ENCODE data around the gene ALPI. TPM values are rescaled to one million over a fixed set of nuclear protein-coding genes. Genes with fewer than 3 reads are reported as not detected.
"Not testable (repeated sequence)": the region's sequence is repeated elsewhere in the genome, so short reads cannot be mapped to it uniquely, and the experiment has no call there.

Gene ALPI
- total and polyA plus RNA-seq, 3 experiments from 2014 or later, result not detected

DNA sequence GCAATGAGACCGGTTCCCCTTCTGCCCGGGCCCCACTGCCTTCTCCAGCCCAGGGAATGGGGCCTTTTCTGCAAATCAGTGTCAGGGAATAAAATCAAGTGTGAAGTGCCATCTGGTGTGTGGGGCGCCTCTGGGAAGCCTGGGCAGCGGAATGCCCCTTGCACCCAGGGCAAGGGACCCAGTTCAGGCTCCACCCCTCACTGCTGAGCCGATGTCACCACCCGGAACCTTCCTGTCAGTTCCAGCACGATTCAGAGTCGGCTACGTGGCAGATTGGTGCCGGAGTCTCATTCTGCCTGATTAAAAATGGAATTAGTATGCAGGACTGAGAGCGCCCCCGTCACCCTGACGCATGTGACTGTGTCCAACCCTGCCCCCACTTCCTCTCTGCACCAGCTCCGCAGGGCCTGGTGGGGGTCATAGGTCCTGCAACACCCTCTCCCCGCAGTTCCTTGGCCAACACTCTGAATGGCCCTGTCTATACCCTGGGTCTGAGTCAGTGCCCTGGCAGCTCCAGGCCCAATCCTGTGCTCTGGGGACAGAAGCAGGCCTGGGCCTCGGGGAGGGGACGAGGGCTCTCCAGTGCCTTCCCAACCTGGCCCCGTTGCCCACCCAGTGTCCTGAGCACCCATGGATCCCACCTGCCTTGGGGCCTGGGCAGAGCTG is 8.2 kb upstream of the ALPI start:
- no peak for DNase-seq
- CTCF ChIA-PET, result interaction anchor here (1.2 kb wide), 2 partner anchors 547 to 572 kb away, joined by 3 read pairs; no protein-coding TSS in a partner anchor
- Histone ChIP-seq H3K4me1 (ENCODE audit: insufficient read depth, low read length) (no peaks in the 10 kb centered on the region), H3K4me3 (ENCODE audit: low read length) (no peak overlapping the region), H3K9me3 (ENCODE audit: low read length) (no peaks in the 10 kb centered on the region), H3K27ac (ENCODE audit: low read depth, low read length) (no peak overlapping the region), H3K27me3 (ENCODE audit: insufficient read depth, low read length, poor library complexity, severe bottlenecking) (no peaks in the 10 kb centered on the region), H3K36me3 (ENCODE audit: insufficient read depth, low read length) (no peaks in the 10 kb centered on the region)
- Mint-ChIP-seq H3K9me3 (no peaks in the 10 kb centered on the region), H3K4me3 (no peak overlapping the region), H3K4me1 (no peaks in the 10 kb centered on the region), H3K36me3 (no peaks in the 10 kb centered on the region), H3K27me3 (peaks cover 0 to 7% of the 10 kb centered on the region in 2 donors), H3K27ac (no peak overlapping the region)
- POLR2A ChIA-PET, result no interaction called here

DNA sequence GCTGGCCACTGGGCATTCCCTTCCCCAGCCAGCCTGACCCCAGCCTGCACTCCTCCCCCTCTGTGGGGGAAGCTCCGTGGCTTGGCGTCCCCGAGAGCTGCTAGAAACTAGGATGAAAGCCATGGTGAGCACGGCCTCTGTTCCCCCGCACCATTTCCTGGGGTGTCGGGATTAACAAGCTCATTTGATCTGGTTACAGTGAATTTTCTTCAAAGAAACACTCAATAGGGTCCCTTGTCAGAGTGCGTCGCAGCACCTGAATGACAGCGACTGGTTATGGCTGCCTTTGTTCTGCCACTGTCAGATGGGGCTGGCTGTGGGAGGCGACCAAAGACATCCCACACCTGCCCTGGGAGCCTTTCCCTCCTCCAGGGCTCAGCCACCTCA is 7.7 kb upstream of the ALPI start:
- no peak overlapping the region for H3K27ac ChIP-seq (ENCODE audit: low read depth, low read length)
- ChIA-PET CTCF (no interaction called here), POLR2A (no interaction called here)
- Mint-ChIP-seq H3K36me3 (no peaks in the 10 kb centered on the region), H3K27me3 (peaks cover 0 to 7% of the 10 kb centered on the region in 2 donors), H3K27ac (no peak overlapping the region), H3K4me3 (no peak overlapping the region), H3K9me3 (no peaks in the 10 kb centered on the region), H3K4me1 (no peaks in the 10 kb centered on the region)
- no peaks in the 10 kb centered on the region for H3K4me1 ChIP-seq (ENCODE audit: insufficient read depth, low read length)
- no peaks in the 10 kb centered on the region for H3K36me3 ChIP-seq (ENCODE audit: insufficient read depth, low read length)
- H3K4me3 ChIP-seq (ENCODE audit: low read length), result no peak overlapping the region
- no peaks in the 10 kb centered on the region for H3K27me3 ChIP-seq (ENCODE audit: insufficient read depth, low read length, poor library complexity, severe bottlenecking)
- DNase-seq, result peak in 1 of 5 donors; percentile 10
- H3K9me3 ChIP-seq (ENCODE audit: low read length), result no peaks in the 10 kb centered on the region

DNA sequence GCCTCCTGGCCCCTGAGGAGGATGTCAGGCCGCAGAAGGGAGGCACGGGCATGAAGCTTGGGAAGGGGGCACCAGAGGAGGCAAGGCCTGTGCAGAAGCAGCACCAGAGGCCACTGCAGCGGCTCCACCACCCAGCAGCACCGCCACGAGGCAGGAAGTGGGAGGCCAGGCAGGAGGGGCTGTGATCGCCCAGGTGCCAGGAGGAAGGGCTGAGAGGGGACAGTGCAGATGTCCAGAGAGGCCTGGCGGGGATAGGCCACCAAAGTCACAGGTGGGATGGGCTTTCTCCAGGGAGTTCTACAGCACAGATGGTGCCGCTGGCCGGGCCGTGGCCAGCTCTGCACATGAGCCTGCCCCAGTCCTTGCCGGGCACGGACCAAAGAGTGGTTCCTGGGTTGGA is 6.0 kb upstream of the ALPI start:
- ChIA-PET CTCF (no interaction called here), POLR2A (no interaction called here)
- Mint-ChIP-seq H3K27me3 (peaks cover 6 to 12% of the 10 kb centered on the region in 2 donors), H3K9me3 (no peaks in the 10 kb centered on the region), H3K4me3 (no peak overlapping the region), H3K4me1 (no peaks in the 10 kb centered on the region), H3K36me3 (no peaks in the 10 kb centered on the region), H3K27ac (no peak overlapping the region)
- H3K36me3 ChIP-seq (ENCODE audit: insufficient read depth, low read length), result no peaks in the 10 kb centered on the region
- no peaks in the 10 kb centered on the region for H3K9me3 ChIP-seq (ENCODE audit: low read length)
- no peak overlapping the region for H3K27ac ChIP-seq (ENCODE audit: low read depth, low read length)
- no peaks in the 10 kb centered on the region for H3K4me1 ChIP-seq (ENCODE audit: insufficient read depth, low read length)
- H3K27me3 ChIP-seq (ENCODE audit: insufficient read depth, low read length, poor library complexity, severe bottlenecking), result no peaks in the 10 kb centered on the region
- DNase-seq, result no peak
- no peak overlapping the region for H3K4me3 ChIP-seq (ENCODE audit: low read length)

DNA sequence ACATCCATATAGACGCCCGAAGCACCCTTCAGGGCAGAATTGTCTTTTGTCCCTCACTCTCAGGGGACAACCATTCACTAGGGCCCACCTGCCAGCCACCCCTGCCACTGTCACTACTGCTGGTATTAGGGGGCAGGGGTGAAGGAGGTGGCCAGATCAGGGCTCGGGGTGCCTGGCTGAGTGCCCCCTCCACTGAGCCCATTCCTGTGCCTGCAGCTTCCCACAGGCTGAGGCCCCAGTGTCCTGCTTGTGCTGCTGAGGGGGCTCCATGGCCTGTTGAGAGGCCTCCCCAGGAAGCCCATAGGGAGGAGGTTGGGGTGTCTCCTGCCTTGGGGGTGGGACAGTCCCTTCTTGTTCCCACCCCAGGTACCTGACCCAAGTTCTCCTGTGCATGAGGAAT is 4.3 kb upstream of the ALPI start:
- H3K9me3 Mint-ChIP-seq; POLR2A ChIA-PET; H3K27ac Mint-ChIP-seq; CTCF ChIA-PET; H3K36me3 ChIP-seq (ENCODE audit: insufficient read depth, low read length); H3K9me3 ChIP-seq (ENCODE audit: low read length); H3K4me3 Mint-ChIP-seq; H3K27me3 ChIP-seq (ENCODE audit: insufficient read depth, low read length, poor library complexity, severe bottlenecking); H3K4me3 ChIP-seq (ENCODE audit: low read length); H3K36me3 Mint-ChIP-seq; H3K4me1 Mint-ChIP-seq; H3K4me1 ChIP-seq (ENCODE audit: insufficient read depth, low read length); H3K27ac ChIP-seq (ENCODE audit: low read depth, low read length); DNase-seq: not testable (repeated sequence)
- peaks cover 12% of the 10 kb centered on the region in 2 donors for H3K27me3 Mint-ChIP-seq

- no peak overlapping the region for H3K27ac ChIP-seq (ENCODE audit: low read depth, low read length)
- DNase-seq, result no peak
Observed at GRCh38 chr2:232454630-232455029, 1.3 kb upstream of the ALPI start.

GRCh38 chr2:232456296-232457120 is 555 bp downstream of the ALPI start:
- no peaks in the 10 kb centered on the region for H3K4me1 ChIP-seq (ENCODE audit: insufficient read depth, low read length)
- Mint-ChIP-seq H3K27me3 (peaks cover 15 to 18% of the 10 kb centered on the region in 2 donors), H3K4me3 (no peak overlapping the region), H3K36me3 (no peaks in the 10 kb centered on the region), H3K9me3 (no peaks in the 10 kb centered on the region), H3K27ac (no peak overlapping the region), H3K4me1 (no peaks in the 10 kb centered on the region)
- no peak overlapping the region for H3K27ac ChIP-seq (ENCODE audit: low read depth, low read length)
- no peaks in the 10 kb centered on the region for H3K9me3 ChIP-seq (ENCODE audit: low read length)
- DNase-seq, result no peak
- H3K36me3 ChIP-seq (ENCODE audit: insufficient read depth, low read length), result no peaks in the 10 kb centered on the region
- CTCF ChIA-PET, result no interaction called here
- no peaks in the 10 kb centered on the region for H3K27me3 ChIP-seq (ENCODE audit: insufficient read depth, low read length, poor library complexity, severe bottlenecking)
- POLR2A ChIA-PET, result no interaction called here
- H3K4me3 ChIP-seq (ENCODE audit: low read length), result no peak overlapping the region

More at GRCh38 chr2:232454630-232455029, 1.3 kb upstream of the ALPI start:
- Mint-ChIP-seq H3K27me3 (peaks cover 13 to 18% of the 10 kb centered on the region in 2 donors), H3K4me3 (no peak overlapping the region), H3K4me1 (no peaks in the 10 kb centered on the region), H3K9me3 (no peaks in the 10 kb centered on the region), H3K27ac (peak overlapping the region in 1 of 8 donors; percentile 14), H3K36me3 (no peaks in the 10 kb centered on the region)
- CTCF ChIA-PET, result no interaction called here
- Histone ChIP-seq H3K4me3 (ENCODE audit: low read length) (no peak overlapping the region), H3K36me3 (ENCODE audit: insufficient read depth, low read length) (no peaks in the 10 kb centered on the region), H3K4me1 (ENCODE audit: insufficient read depth, low read length) (no peaks in the 10 kb centered on the region), H3K9me3 (ENCODE audit: low read length) (no peaks in the 10 kb centered on the region), H3K27me3 (ENCODE audit: insufficient read depth, low read length, poor library complexity, severe bottlenecking) (no peaks in the 10 kb centered on the region)
- POLR2A ChIA-PET, result no interaction called here

DNA sequence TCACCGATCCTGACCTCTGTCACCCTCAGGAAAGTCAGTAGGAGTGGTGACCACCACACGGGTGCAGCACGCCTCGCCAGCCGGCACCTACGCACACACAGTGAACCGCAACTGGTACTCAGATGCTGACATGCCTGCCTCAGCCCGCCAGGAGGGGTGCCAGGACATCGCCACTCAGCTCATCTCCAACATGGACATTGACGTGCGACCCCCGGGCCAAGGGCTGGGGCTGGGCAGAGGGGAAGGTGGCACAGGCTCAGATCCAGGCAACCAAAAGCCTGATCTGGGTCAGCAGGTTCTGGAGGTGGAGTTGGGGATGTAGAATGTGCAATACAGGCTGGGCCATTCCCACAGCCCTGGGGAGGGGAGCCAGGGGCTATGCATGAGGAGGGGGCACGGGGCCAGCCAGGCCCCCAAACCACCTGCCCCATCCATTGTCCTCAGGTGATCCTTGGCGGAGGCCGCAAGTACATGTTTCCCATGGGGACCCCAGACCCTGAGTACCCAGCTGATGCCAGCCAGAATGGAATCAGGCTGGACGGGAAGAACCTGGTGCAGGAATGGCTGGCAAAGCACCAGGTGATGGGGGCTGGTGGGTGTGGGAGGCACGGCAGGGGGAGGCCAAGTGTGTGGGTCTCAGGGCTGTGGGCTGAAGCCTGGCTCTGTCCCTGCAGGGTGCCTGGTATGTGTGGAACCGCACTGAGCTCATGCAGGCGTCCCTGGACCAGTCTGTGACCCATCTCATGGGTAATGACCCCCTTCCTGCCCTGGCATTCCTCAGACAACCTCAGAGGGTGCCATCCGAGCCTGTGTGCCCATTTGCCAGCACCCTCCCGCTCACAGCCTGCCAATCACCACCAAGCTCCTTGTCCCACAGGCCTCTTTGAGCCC is 1.4 kb downstream of the ALPI start:
- Histone ChIP-seq H3K4me1 (ENCODE audit: insufficient read depth, low read length) (no peaks in the 10 kb centered on the region), H3K9me3 (ENCODE audit: low read length) (no peaks in the 10 kb centered on the region), H3K4me3 (ENCODE audit: low read length) (no peak overlapping the region), H3K27ac (ENCODE audit: low read depth, low read length) (no peak overlapping the region), H3K27me3 (ENCODE audit: insufficient read depth, low read length, poor library complexity, severe bottlenecking) (no peaks in the 10 kb centered on the region), H3K36me3 (ENCODE audit: insufficient read depth, low read length) (no peaks in the 10 kb centered on the region)
- ChIA-PET POLR2A (no interaction called here), CTCF (no interaction called here)
- Mint-ChIP-seq H3K9me3 (no peaks in the 10 kb centered on the region), H3K4me1 (no peaks in the 10 kb centered on the region), H3K27me3 (peaks cover 14 to 18% of the 10 kb centered on the region in 2 donors), H3K4me3 (no peak overlapping the region), H3K36me3 (no peaks in the 10 kb centered on the region), H3K27ac (no peak overlapping the region)
- peak in 1 of 5 donors; percentile 39 for DNase-seq
